Measurements from ENCODE around the gene SLC9A9.

GRCh38 chr3:143849854-143850549 lies 1.7 kb upstream of the SLC9A9 start:
- no peak for TF ChIP-seq PATZ1 (CRISPR knock-in tag; IDR thresholded peaks at IDR 0.05; ENCODE audit: borderline replicate concordance)
- no peak for TF ChIP-seq RARB (CRISPR knock-in tag; IDR thresholded peaks at IDR 0.05)
- no peak for TF ChIP-seq PPARA (CRISPR knock-in tag; IDR thresholded peaks at IDR 0.05; ENCODE audit: borderline replicate concordance)
- TF ChIP-seq ZFP3 (CRISPR knock-in tag; IDR thresholded peaks at IDR 0.05), result no peak
- TF ChIP-seq CREB5 (CRISPR knock-in tag; IDR thresholded peaks at IDR 0.05; ENCODE audit: low read depth), result no peak
- TF ChIP-seq ARNTL (CRISPR knock-in tag; IDR thresholded peaks at IDR 0.05; ENCODE audit: borderline replicate concordance, low read depth), result no peak
- TF ChIP-seq ZNF70 (CRISPR knock-in tag; IDR thresholded peaks at IDR 0.05), result no peak
- no peak for TF ChIP-seq ZNF565 (CRISPR knock-in tag; conservative IDR thresholded peaks at IDR 0.05; ENCODE audit: low read depth)
- TF ChIP-seq TOX (CRISPR knock-in tag; IDR thresholded peaks at IDR 0.05; ENCODE audit: borderline replicate concordance), result no peak
